Bronchial epithelial cell (primary cell): ENCODE data around the gene LPCAT2. TPM values are rescaled to one million over a fixed set of nuclear protein-coding genes. Genes with fewer than 3 reads are reported as not detected.

Experiments
- DNase-seq: peaks from one replicate; pipeline ENCODE4 v3.0.0-alpha.2; 2010; ENCODE audit warnings: low read depth
- FAIRE-seq: peaks from 2 replicates; lab custom pipeline; 2011; peaks lifted over from hg19 to GRCh38; lab: Jason Lieb, UNC
- H3K27me3 ChIP-seq: 2 replicates; pipeline ENCODE4 v1.5.1; 2011; ENCODE audit warnings: low read length; ENCODE audit not compliant: control insufficient read depth, insufficient read depth
- H3K36me3 ChIP-seq: 2 replicates; pipeline ENCODE4 v1.5.1; 2011; ENCODE audit warnings: low read length; ENCODE audit not compliant: control insufficient read depth, insufficient read depth
- H3K4me3 ChIP-seq: 2 replicates; pipeline ENCODE4 v1.5.1; 2011; ENCODE audit warnings: mild to moderate bottlenecking, low read depth, low read length, control low read depth
- total RNA-seq: library from RNA; depleted of rRNA; stranded (reverse); fragments of >200 nt; gene quantifications from 2 replicates; pipeline ENCODE4 v1.2.1, GENCODE V29; 2014
- TF ChIP-seq, protein P1 (sequence below): IDR thresholded peaks from 2 replicates; pipeline ENCODE4 v1.5.1; 2011; ENCODE audit warnings: mild to moderate bottlenecking, moderate library complexity, low read length, control low read depth, inconsistent platforms; ENCODE audit not compliant: insufficient read depth, severe bottlenecking

Gene LPCAT2
- total RNA-seq, 1 donor from 2014 or later, result 11.8 TPM

DNA sequence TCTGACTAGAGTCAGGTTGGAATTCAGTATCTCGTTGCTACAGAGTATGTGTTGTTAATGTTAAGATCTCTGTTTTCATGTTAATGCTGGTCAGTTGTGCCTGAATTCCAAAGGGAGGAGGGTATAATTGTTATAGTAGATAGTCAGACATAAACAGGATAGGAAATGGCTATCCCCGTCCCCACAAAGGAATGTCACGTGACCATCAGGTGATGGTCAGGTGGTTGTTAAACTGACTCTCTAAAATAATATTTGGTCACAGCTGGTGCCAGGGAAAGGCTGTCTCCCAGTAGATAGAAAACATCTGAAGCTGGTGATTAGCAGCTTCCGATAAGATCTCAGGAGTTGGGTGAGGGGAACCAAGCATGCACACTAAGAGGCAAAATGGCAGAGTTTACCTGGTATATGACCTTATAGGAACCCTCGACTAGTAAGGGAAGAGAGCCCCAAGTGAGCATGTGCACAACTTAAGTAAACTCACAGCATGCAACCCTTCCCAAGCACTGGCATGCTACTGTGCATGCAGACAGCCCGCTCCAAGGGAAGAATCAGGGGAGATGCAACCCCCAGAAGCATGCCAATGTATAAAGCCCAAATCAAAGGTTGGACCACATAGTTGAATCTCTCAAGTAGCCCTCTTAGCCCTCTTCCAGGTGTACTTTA is 119.6 kb downstream of the LPCAT2 start:
- H3K4me3 ChIP-seq, result no peak overlapping the region
- FAIRE-seq (no peak), DNase-seq (no peak)
- no peaks in the 10 kb centered on the region for H3K36me3 ChIP-seq
- H3K27me3 ChIP-seq, result no peaks in the 10 kb centered on the region
- TF ChIP-seq, protein P1, sequence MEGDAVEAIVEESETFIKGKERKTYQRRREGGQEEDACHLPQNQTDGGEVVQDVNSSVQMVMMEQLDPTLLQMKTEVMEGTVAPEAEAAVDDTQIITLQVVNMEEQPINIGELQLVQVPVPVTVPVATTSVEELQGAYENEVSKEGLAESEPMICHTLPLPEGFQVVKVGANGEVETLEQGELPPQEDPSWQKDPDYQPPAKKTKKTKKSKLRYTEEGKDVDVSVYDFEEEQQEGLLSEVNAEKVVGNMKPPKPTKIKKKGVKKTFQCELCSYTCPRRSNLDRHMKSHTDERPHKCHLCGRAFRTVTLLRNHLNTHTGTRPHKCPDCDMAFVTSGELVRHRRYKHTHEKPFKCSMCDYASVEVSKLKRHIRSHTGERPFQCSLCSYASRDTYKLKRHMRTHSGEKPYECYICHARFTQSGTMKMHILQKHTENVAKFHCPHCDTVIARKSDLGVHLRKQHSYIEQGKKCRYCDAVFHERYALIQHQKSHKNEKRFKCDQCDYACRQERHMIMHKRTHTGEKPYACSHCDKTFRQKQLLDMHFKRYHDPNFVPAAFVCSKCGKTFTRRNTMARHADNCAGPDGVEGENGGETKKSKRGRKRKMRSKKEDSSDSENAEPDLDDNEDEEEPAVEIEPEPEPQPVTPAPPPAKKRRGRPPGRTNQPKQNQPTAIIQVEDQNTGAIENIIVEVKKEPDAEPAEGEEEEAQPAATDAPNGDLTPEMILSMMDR, result no peak

GRCh38 chr16:55630774-55631173 is 121.9 kb downstream of the LPCAT2 start:
- no peak for DNase-seq
- Histone ChIP-seq H3K27me3 (no peaks in the 10 kb centered on the region), H3K36me3 (no peaks in the 10 kb centered on the region), H3K4me3 (no peak overlapping the region)
- no peak for FAIRE-seq
- TF ChIP-seq, protein P1, result no peak

GRCh38 chr16:55632259-55632658 is 123.4 kb downstream of the LPCAT2 start:
- H3K4me3 ChIP-seq, result no peak overlapping the region
- no peaks in the 10 kb centered on the region for H3K36me3 ChIP-seq
- no peak for DNase-seq
- TF ChIP-seq, protein P1, result no peak
- no peak for FAIRE-seq
- H3K27me3 ChIP-seq, result no peaks in the 10 kb centered on the region

GRCh38 chr16:55634193-55634592 is 125.3 kb downstream of the LPCAT2 start:
- TF ChIP-seq, protein P1, result no peak
- no peaks in the 10 kb centered on the region for H3K36me3 ChIP-seq
- H3K4me3 ChIP-seq, result no peak overlapping the region
- H3K27me3 ChIP-seq, result no peaks in the 10 kb centered on the region
- FAIRE-seq (no peak), DNase-seq (no peak)

Other genes starting within 250 kb of the LPCAT2 start
- not detected in 2 replicates for gene IRX6, start 184.9 kb upstream of the LPCAT2 start, total RNA-seq
- gene MMP2, start 29.9 kb upstream of the LPCAT2 start, total RNA-seq, result 5.8 and 12.4 TPM in 2 replicates
- 29.2 and 103 TPM in 2 replicates for gene CAPNS2, start 57.6 kb downstream of the LPCAT2 start, total RNA-seq
- gene SLC6A2, start 146.9 kb downstream of the LPCAT2 start, total RNA-seq, result 0.26 and 0.38 TPM in 2 replicates